ENCODE data around the gene GOLIM4. TPM values are rescaled to one million over a fixed set of nuclear protein-coding genes. Genes with fewer than 3 reads are reported as not detected.
A peak's percentile ranks its signal among the peaks of the same experiment; 100 is the strongest.
"Not testable (repeated sequence)": the region's sequence is repeated elsewhere in the genome, so short reads cannot be mapped to it uniquely, and the experiment has no call there.

Gene GOLIM4
- total RNA-seq, 8 experiments from 2014 or later = 24.3 to 167 (median 33.7) TPM

GRCh38 chr3:168061332-168061996, 34.3 kb downstream of the GOLIM4 start:
- H3K4me3 ChIP-seq = no peak overlapping the region
- no peak overlapping the region for H3K27ac ChIP-seq
- peak in 2 of 8 experiments; percentile 30 to 71 for ATAC-seq (replicated peaks in 6 of 8)
- peaks cover 0 to 9% of the 10 kb centered on the region in 2 donors for H3K4me1 ChIP-seq (replicated peaks in 1 of 2)
- in situ Hi-C loops (cut with MboI; ENCODE audit: low pct_unique_long_range_greater_than_20kb in 2 of 9, low sequenced_read_pairs in 9 of 9, unreplicated experiment in 9 of 9) = loop anchor here in 2 of 9 experiments (10.0 to 25.0 kb wide), 2 partner anchors 93 to 101 kb away; no protein-coding TSS in a partner anchor
- 63 to 97% (median 81%) methylated on average over 1 to 5 of the region's 5 CpGs; no CpG with 5 or more reads in 1 of the 10 experiments for WGBS, 10 experiments

- Histone ChIP-seq H3K4me1 (replicated peaks in 1 of 2) (peaks cover 0 to 6% of the 10 kb centered on the region in 2 donors), H3K27ac (no peak overlapping the region), H3K4me3 (no peak overlapping the region)
- in situ Hi-C loops (cut with MboI; ENCODE audit: low pct_unique_long_range_greater_than_20kb in 2 of 9, low sequenced_read_pairs in 9 of 9, unreplicated experiment in 9 of 9) = loop anchor here in 2 of 9 experiments (10.0 to 25.0 kb wide), 2 partner anchors 94 to 102 kb away; no protein-coding TSS in a partner anchor
- WGBS, 10 experiments = 88 to 100% (median 100%) methylated on average over 1 to 3 of the region's 3 CpGs; no CpG with 5 or more reads in 2 of the 10 experiments
- ATAC-seq (replicated peaks in 6 of 8) = no peak
Observed at GRCh38 chr3:168060317-168060716, 35.4 kb downstream of the GOLIM4 start.

DNA sequence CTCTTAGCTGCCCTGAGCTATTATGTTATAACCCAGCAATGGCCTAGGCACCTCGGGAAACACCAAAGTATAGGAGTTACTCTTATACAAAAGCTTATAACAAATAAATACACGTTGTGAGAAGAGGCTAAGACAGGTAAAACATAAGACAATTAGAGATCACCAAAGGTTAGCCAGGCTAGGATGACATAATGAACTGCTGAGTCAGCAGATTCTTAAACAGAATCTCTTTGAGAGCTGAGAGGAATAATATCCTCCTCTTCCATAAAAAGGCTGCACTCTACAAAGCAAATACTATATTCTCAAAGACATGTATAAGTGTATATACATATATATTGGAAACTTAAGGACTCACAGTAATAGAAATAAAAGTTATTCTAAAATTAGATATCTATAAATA, 37.2 kb downstream of the GOLIM4 start:
- ATAC-seq (replicated peaks in 6 of 8) = no peak
- H3K4me1 ChIP-seq (replicated peaks in 1 of 2) = no peaks in the 10 kb centered on the region
- 58 to 100% (median 83%) methylated on average over 1 to 2 of the region's 2 CpGs; no CpG with 5 or more reads in 1 of the 10 experiments for WGBS, 10 experiments
- H3K27ac ChIP-seq = no peak overlapping the region
- no peak overlapping the region for H3K4me3 ChIP-seq
- in situ Hi-C loops (cut with MboI; ENCODE audit: low pct_unique_long_range_greater_than_20kb in 2 of 9, low sequenced_read_pairs in 9 of 9, unreplicated experiment in 9 of 9) = loop anchor here in 2 of 9 experiments (10.0 to 25.0 kb wide), 2 partner anchors 96 to 104 kb away; no protein-coding TSS in a partner anchor

DNA sequence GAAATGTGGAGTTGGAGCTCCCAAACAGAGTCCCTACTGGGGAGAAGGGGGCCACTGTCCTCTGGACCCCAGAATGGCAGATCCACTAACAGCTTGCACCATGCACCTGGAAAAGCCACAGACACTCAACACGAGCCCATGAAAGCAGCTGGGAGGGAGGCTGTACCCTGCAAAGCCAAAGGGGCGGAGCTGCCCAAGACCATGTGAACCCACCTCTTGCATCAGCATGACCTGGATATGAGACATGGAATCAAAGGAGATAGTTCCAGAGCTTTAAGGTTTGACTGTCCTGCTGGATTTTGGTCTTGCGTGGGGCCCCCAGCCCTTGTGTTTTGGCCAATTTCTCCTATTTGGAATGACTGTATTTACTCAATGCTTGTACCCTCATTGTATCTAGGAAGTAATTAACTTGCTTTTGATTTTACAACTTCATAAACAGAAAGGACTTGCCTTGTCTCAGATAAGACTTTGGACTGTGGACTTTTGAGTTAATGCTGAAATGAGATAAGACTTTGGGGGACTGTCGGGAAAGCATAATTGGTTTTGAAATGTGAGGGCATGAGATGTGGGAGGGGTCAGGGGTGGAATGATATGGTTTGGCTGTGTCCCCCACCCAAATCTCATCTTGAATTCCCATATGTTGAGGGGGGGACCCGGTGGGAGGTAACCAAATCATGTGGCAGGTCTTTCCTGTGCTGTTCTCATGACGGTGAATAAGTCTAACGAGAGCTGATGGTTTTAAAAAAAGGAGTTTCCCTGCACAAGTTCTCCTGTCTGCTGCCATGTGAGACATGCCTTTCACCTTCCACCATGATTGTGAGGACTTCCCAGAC, 39.1 kb downstream of the GOLIM4 start:
- in situ Hi-C loops (cut with MboI; ENCODE audit: low pct_unique_long_range_greater_than_20kb in 2 of 9, low sequenced_read_pairs in 9 of 9, unreplicated experiment in 9 of 9) = loop anchor here in 2 of 9 experiments (10.0 to 25.0 kb wide), 2 partner anchors 98 to 106 kb away; no protein-coding TSS in a partner anchor
- WGBS, 10 experiments = 93 to 100% (median 100%) methylated on average over 1 to 4 of the region's 7 CpGs; no CpG with 5 or more reads in 1 of the 10 experiments
- H3K4me3 ChIP-seq; ATAC-seq (replicated peaks in 6 of 8); H3K27ac ChIP-seq: not testable (repeated sequence)
- peaks cover 9 to 13% of the 10 kb centered on the region in 2 donors for H3K4me1 ChIP-seq (replicated peaks in 1 of 2)

- Histone ChIP-seq H3K4me1 (replicated peaks in 1 of 2) (peaks cover 17 to 22% of the 10 kb centered on the region in 2 donors), H3K4me3 (no peak overlapping the region), H3K27ac (no peak overlapping the region)
- 67 to 100% (median 100%) methylated on average over 3 to 5 of the region's 5 CpGs; no CpG with 5 or more reads in 1 of the 10 experiments for WGBS, 10 experiments
- ATAC-seq (replicated peaks in 6 of 8) = no peak
- in situ Hi-C loops (cut with MboI; ENCODE audit: low pct_unique_long_range_greater_than_20kb in 2 of 9, low sequenced_read_pairs in 9 of 9, unreplicated experiment in 9 of 9) = loop anchor here in 2 of 9 experiments (10.0 to 25.0 kb wide), 2 partner anchors 100 to 108 kb away; no protein-coding TSS in a partner anchor
Observed at GRCh38 chr3:168054447-168054846, 41.3 kb downstream of the GOLIM4 start.

DNA sequence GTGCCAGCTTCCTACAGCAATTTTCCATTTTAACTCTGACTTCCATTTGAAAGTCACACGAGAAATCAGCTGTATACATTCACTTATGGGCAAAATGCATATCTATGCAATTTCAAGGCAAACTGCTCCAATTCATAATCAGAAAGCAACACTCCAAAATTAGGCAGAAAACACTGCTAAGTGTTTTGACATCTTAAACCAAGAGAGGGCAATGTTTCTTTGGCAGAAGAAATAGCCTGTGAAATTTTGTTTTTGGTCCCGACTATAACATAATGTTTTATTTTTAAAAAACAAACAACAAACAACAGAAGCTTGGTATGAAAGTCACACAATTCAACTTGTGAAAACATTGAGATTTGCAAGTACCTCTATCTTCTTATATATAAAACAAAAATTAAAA, 42.6 kb downstream of the GOLIM4 start:
- in situ Hi-C loops (cut with MboI; ENCODE audit: low pct_unique_long_range_greater_than_20kb in 2 of 9, low sequenced_read_pairs in 9 of 9, unreplicated experiment in 9 of 9) = loop anchor here in 2 of 9 experiments (10.0 to 25.0 kb wide), 2 partner anchors 102 to 109 kb away; no protein-coding TSS in a partner anchor
- Histone ChIP-seq H3K27ac (no peak overlapping the region), H3K4me3 (no peak overlapping the region), H3K4me1 (replicated peaks in 1 of 2) (peaks cover 21 to 22% of the 10 kb centered on the region in 2 donors)
- peak in 1 of 8 experiments; percentile 22 for ATAC-seq (replicated peaks in 6 of 8)
- WGBS, 10 experiments = 0 to 94% (median 70%) methylated on average over 1 to 2 of the region's 2 CpGs; no CpG with 5 or more reads in 1 of the 10 experiments

GRCh38 chr3:168052515-168052914, 43.2 kb downstream of the GOLIM4 start:
- peak overlapping the region in 2 of 5 donors; percentile 21 to 26 for H3K4me3 ChIP-seq
- in situ Hi-C loops (cut with MboI; ENCODE audit: low pct_unique_long_range_greater_than_20kb in 2 of 9, low sequenced_read_pairs in 9 of 9, unreplicated experiment in 9 of 9) = loop anchor here in 2 of 9 experiments (10.0 to 25.0 kb wide), 2 partner anchors 102 to 110 kb away; no protein-coding TSS in a partner anchor
- peak in 1 of 8 experiments; percentile 10 for ATAC-seq (replicated peaks in 6 of 8)
- WGBS, 10 experiments = 20 to 100% (median 46%) methylated on average over 1 to 2 of the region's 2 CpGs
- peaks cover 21 to 22% of the 10 kb centered on the region in 2 donors for H3K4me1 ChIP-seq (replicated peaks in 1 of 2)
- no peak overlapping the region for H3K27ac ChIP-seq

DNA sequence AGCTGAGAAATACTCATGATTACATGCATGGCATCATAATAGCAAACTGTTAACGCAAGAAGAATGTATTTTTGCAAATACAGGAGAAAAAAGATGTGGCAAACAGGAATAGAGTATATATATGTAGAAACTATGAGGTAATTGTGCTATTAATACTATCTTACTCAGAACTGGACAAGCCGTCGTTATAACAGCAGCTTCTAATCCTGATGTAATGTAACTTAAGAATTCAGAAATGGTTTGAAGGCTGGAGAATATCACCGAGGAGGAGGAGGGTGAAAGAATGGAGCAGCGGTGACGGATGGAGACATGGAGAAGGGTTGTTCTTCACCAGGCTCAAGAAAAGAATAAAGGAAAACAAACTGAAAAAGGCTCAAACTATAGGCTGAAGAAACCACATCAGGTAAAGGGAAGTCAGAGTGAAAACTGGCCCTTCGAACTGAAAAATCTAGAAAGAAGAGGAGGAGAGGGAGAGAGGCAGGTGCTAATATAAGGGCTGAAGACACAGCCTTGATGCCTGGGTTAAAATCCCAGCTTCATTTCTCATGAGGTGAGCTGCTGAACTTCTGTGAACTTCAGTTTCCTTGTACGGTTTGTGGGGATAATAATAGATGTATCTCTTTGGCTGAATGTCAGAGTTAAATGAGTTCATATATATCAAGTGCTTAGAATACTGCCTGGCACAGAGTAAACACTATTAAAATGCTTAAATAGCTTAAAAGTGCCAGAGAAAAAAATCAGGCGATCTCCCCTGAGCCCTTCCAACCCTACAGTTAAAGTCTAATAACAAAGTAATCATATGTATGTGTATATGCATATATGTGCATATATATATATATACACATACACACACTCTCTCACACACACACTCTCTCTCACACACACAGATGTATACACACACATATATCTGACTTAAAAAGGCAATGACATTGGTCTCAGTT, 43.9 kb downstream of the GOLIM4 start:
- peak; percentile 34 to 89 (median 74) for ATAC-seq (replicated peaks in 6 of 8)
- 34 to 89% (median 53%) methylated on average over 1 to 9 of the region's 9 CpGs for WGBS, 10 experiments
- peak overlapping the region in 1 of 2 donors; percentile 30 for H3K27ac ChIP-seq

GRCh38 chr3:168051070-168051469, 44.7 kb downstream of the GOLIM4 start:
- ATAC-seq (replicated peaks in 6 of 8) = peak in 6 of 8 experiments; percentile 11 to 63 (median 58)
- H3K27ac ChIP-seq = no peak overlapping the region
- H3K4me1 ChIP-seq (replicated peaks in 1 of 2) = peaks cover 21 to 22% of the 10 kb centered on the region in 2 donors

More for the DNA sequence above, 43.9 kb downstream of the GOLIM4 start:
- peaks cover 21 to 22% of the 10 kb centered on the region in 2 donors for H3K4me1 ChIP-seq (replicated peaks in 1 of 2)
- peak overlapping the region in 2 of 5 donors; percentile 21 to 26 for H3K4me3 ChIP-seq
- in situ Hi-C loops (cut with MboI; ENCODE audit: low pct_unique_long_range_greater_than_20kb in 2 of 9, low sequenced_read_pairs in 9 of 9, unreplicated experiment in 9 of 9) = loop anchor here in 2 of 9 experiments (10.0 to 25.0 kb wide), 2 partner anchors 103 to 110 kb away; no protein-coding TSS in a partner anchor

GRCh38 chr3:168049367-168049974, 46.3 kb downstream of the GOLIM4 start:
- H3K4me1 ChIP-seq (replicated peaks in 1 of 2) = peaks cover 21 to 22% of the 10 kb centered on the region in 2 donors
- peak in 5 of 8 experiments; percentile 5 to 73 (median 55) for ATAC-seq (replicated peaks in 6 of 8)
- 48 to 82% (median 58%) methylated on average over 1 to 6 of the region's 6 CpGs; no CpG with 5 or more reads in 1 of the 10 experiments for WGBS, 10 experiments
- no peak overlapping the region for H3K4me3 ChIP-seq
- H3K27ac ChIP-seq = no peak overlapping the region
- in situ Hi-C loops (cut with MboI; ENCODE audit: low pct_unique_long_range_greater_than_20kb in 2 of 9, low sequenced_read_pairs in 9 of 9, unreplicated experiment in 9 of 9) = loop anchor here in 4 of 9 experiments (10.0 to 25.0 kb wide), 5 partner anchors 113 to 662 kb away; partner anchors contain the start of gene ZBBX (in 1 of the 4)

More at GRCh38 chr3:168051070-168051469, 44.7 kb downstream of the GOLIM4 start:
- in situ Hi-C loops (cut with MboI; ENCODE audit: low pct_unique_long_range_greater_than_20kb in 2 of 9, low sequenced_read_pairs in 9 of 9, unreplicated experiment in 9 of 9) = loop anchor here in 2 of 9 experiments (10.0 to 25.0 kb wide), 2 partner anchors 104 to 111 kb away; no protein-coding TSS in a partner anchor
- peak overlapping the region in 1 of 5 donors; percentile 26 for H3K4me3 ChIP-seq
